Endothelial cell of umbilical vein (primary cell): ENCODE data around the gene LSM14B. TPM values are rescaled to one million over a fixed set of nuclear protein-coding genes. Genes with fewer than 3 reads are reported as not detected.
"Not testable (repeated sequence)": the region's sequence is repeated elsewhere in the genome, so short reads cannot be mapped to it uniquely, and the experiment has no call there.

ENCODE experiments used
- BruUV-seq: library from RNA; stranded (reverse); fragments of 400-500 nt; replicated peaks from 2 replicates; lab custom pipeline; 2021; lab: Mats Ljungman, UMichigan
- CTCF ChIA-PET: fragments of 300-600, 350-600 bp; sonication (Branson Sonifier 250); formaldehyde crosslinking; loops from one replicate; lab custom pipeline; 2021; ENCODE audit warnings: antibody characterized with exemption, inconsistent platforms; lab: Charles Lee
- POLR2A ChIA-PET: fragments of 300-600, 350-600 bp; sonication (Branson Sonifier 250); formaldehyde crosslinking; loops from one replicate; lab custom pipeline; 2021; ENCODE audit warnings: antibody characterized with exemption, inconsistent platforms; lab: Charles Lee
- DNase-seq: peaks from one replicate; pipeline ENCODE4 v3.0.0-alpha.2; 2011; ENCODE audit warnings: low read depth, low spot score
- FAIRE-seq: peaks from 2 replicates; lab custom pipeline; 2011; peaks lifted over from hg19 to GRCh38; lab: Jason Lieb, UNC
- H2AFZ ChIP-seq: 2 replicates; pipeline ENCODE4 v1.6.0; 2012; ENCODE audit warnings: low read depth, low read length, control low read depth, inconsistent platforms
- H3K27ac ChIP-seq: 2 replicates; pipeline ENCODE4 v1.5.1; 2011; ENCODE audit warnings: low read depth, mild to moderate bottlenecking, control low read depth, low read length, moderate library complexity; ENCODE audit not compliant: insufficient read depth
- H3K27me3 ChIP-seq, 2 experiments: 2 replicates each; pipeline versions ENCODE4 v1.6.0 to v1.6.1; 2011; ENCODE audit warnings: low read length in 2 of 2, mixed read lengths in 1 of 2; ENCODE audit not compliant: control insufficient read depth in 2 of 2, insufficient read depth in 2 of 2
- H3K36me3 ChIP-seq, 2 experiments: 2 replicates in 1 of 2; 3 replicates in 1 of 2; pipeline ENCODE4 v1.5.1; 2011; ENCODE audit warnings: low read length in 2 of 2, mild to moderate bottlenecking in 1 of 2, moderate library complexity in 1 of 2; ENCODE audit not compliant: control insufficient read depth in 2 of 2, insufficient read depth in 2 of 2; ENCODE audit errors: extremely low read depth in 1 of 2
- H3K4me1 ChIP-seq: 3 replicates; pipeline ENCODE4 v1.5.1; 2011; ENCODE audit warnings: mild to moderate bottlenecking, low read length; ENCODE audit not compliant: control insufficient read depth, insufficient read depth; ENCODE audit errors: extremely low read depth
- H3K4me2 ChIP-seq: 2 replicates; pipeline ENCODE4 v1.6.1; 2011; ENCODE audit warnings: low read length, control low read depth, mixed read lengths; ENCODE audit not compliant: insufficient read depth
- H3K4me3 ChIP-seq, 3 experiments: fragments of 200-600 bp in 1 of 3; sonication (generic), shearing (Covaris generic) in 1 of 3; replicated peaks in 1 of 3; 2 replicates each; pipeline ENCODE4 v1.5.1; 2011 to 2016; ENCODE audit warnings: control low read depth in 3 of 3, low read length in 3 of 3, mild to moderate bottlenecking in 2 of 3, inconsistent platforms in 1 of 3, low read depth in 1 of 3, moderate library complexity in 1 of 3; ENCODE audit not compliant: insufficient read depth in 1 of 3
- H3K79me2 ChIP-seq: 2 replicates; pipeline ENCODE4 v1.6.0; 2012; ENCODE audit warnings: low read length, inconsistent platforms; ENCODE audit not compliant: control insufficient read depth, insufficient read depth
- H3K9ac ChIP-seq: replicated peaks from 2 replicates; pipeline ENCODE3; 2011; ENCODE audit warnings: low read length, control low read depth; ENCODE audit not compliant: insufficient read depth; ENCODE audit errors: extremely low read depth
- H3K9me1 ChIP-seq: replicated peaks from 3 replicates; pipeline ENCODE4 v1.6.0; 2011; ENCODE audit warnings: mild to moderate bottlenecking, low read length; ENCODE audit not compliant: control insufficient read depth, insufficient read depth; ENCODE audit errors: extremely low read depth
- H3K9me3 ChIP-seq: replicated peaks from 2 replicates; pipeline ENCODE4 v1.5.1; 2012; ENCODE audit warnings: low read length, inconsistent platforms; ENCODE audit not compliant: control insufficient read depth, insufficient read depth
- H4K20me1 ChIP-seq: replicated peaks from 2 replicates; pipeline ENCODE3; 2011; ENCODE audit warnings: mild to moderate bottlenecking, low read length; ENCODE audit not compliant: control insufficient read depth, insufficient read depth; ENCODE audit errors: extremely low read depth
- CTCF ChIP-seq, 2 donors: IDR thresholded peaks; 1 replicate in 1 of 2; 2 replicates in 1 of 2; pipeline ENCODE4 v1.5.1; 2011; ENCODE audit warnings: low read length in 2 of 2, mild to moderate bottlenecking in 2 of 2, moderate library complexity in 2 of 2, control low read depth in 1 of 2, inconsistent platforms in 1 of 2, low read depth in 1 of 2; ENCODE audit not compliant: insufficient read depth in 1 of 2; ENCODE audit errors: extremely low read depth in 1 of 2
- EZH2 ChIP-seq: IDR thresholded peaks from 2 replicates; pipeline ENCODE4 v1.6.1; 2012; ENCODE audit warnings: borderline replicate concordance, low read depth, mild to moderate bottlenecking, moderate library complexity, low read length, inconsistent platforms; ENCODE audit not compliant: severe bottlenecking
- FOS ChIP-seq: IDR thresholded peaks from 2 replicates; pipeline ENCODE4 v1.6.1; 2011; ENCODE audit warnings: mild to moderate bottlenecking, low read length, moderate library complexity, borderline replicate concordance; ENCODE audit not compliant: insufficient read depth
- GATA2 ChIP-seq: IDR thresholded peaks from 2 replicates; pipeline ENCODE4 v1.7.0; 2011; ENCODE audit warnings: low read depth, mild to moderate bottlenecking, moderate library complexity, mixed read lengths, low read length; ENCODE audit not compliant: insufficient read length, insufficient read depth
- JUN ChIP-seq: IDR thresholded peaks from 2 replicates; pipeline ENCODE4 v1.6.1; 2011; ENCODE audit warnings: borderline replicate concordance, low read depth; ENCODE audit not compliant: insufficient read length, insufficient read depth
- MAX ChIP-seq: IDR thresholded peaks from 2 replicates; pipeline ENCODE4 v1.6.1; 2011; ENCODE audit not compliant: insufficient read depth, insufficient read length
- MYC ChIP-seq: IDR thresholded peaks from one replicate; pipeline ENCODE4 v1.6.1; 2011; ENCODE audit warnings: mild to moderate bottlenecking, low read depth, low read length
- POLR2A ChIP-seq: IDR thresholded peaks from 2 replicates; pipeline ENCODE4 v1.6.1; 2012; ENCODE audit warnings: low read depth, mild to moderate bottlenecking, control low read depth, low read length
- POLR2AphosphoS5 ChIP-seq: IDR thresholded peaks from 2 replicates; pipeline ENCODE4 v1.6.1; 2012; ENCODE audit warnings: low read depth, mild to moderate bottlenecking, control low read depth, low read length, moderate library complexity; ENCODE audit not compliant: insufficient read depth
- dilution Hi-C: fragments of 300-500 bp; cut with MboI; formaldehyde crosslinking; loops from one replicate; pipeline ENCODE4 v1.15.0; 2019; ENCODE audit warnings: low sequenced_read_pairs; ENCODE audit not compliant: extremely low pct_ligation_motif_present
- intact Hi-C: fragments of 100-400 bp; cut with micrococcal nuclease; formaldehyde crosslinking; loops from one replicate; pipeline ENCODE4 v1.10.0; 2022
- polyA plus RNA-seq, 4 experiments: library from polyadenylated mRNA; depleted of rRNA in 3 of 4; stranded (reverse) in 3 of 4; unstranded in 1 of 4; fragments of >200 nt; gene quantifications; 2 replicates each; pipeline versions ENCODE4 v1.2.1 to v1.2.3, GENCODE V29; 2011 to 2012; ENCODE audit warnings: missing spikeins in 1 of 4
- total RNA-seq: library from RNA; stranded (reverse); gene quantifications from 2 replicates; pipeline ENCODE4 v1.2.3, GENCODE V29; 2021

LSM14B gene
- total and polyA plus RNA-seq, 2 donors (not counting 3 experiments of a cell fraction or from before 2014, with no cell fraction given) = 32.5 to 34.0 TPM

GRCh38 chr20:62114894-62115293, 7.4 kb upstream of the LSM14B start:
- CTCF ChIA-PET = interaction anchor here (1.5 kb wide), 1 partner anchor 104 kb away, joined by 4 read pairs; no protein-coding TSS in a partner anchor
- H3K9me1 ChIP-seq = no peaks in the 10 kb centered on the region
- no peaks in the 10 kb centered on the region for H3K79me2 ChIP-seq
- no peaks in the 10 kb centered on the region for H3K36me3 ChIP-seq
- H3K27me3 ChIP-seq = peaks cover 7 to 17% of the 10 kb centered on the region in 2 experiments
- no peak for FAIRE-seq
- H3K27ac ChIP-seq = no peak overlapping the region
- BruUV-seq = no TSS peak
- H4K20me1 ChIP-seq = no peaks in the 10 kb centered on the region
- no peak overlapping the region for H2AFZ ChIP-seq
- POLR2A ChIA-PET = no interaction called here
- no peak overlapping the region for H3K9ac ChIP-seq
- TF ChIP-seq POLR2AphosphoS5 = no peak
- TF ChIP-seq EZH2 = no peak
- TF ChIP-seq GATA2 = no peak
- no peak for TF ChIP-seq FOS
- no peak for TF ChIP-seq POLR2A
- TF ChIP-seq MYC = no peak
- no peak for TF ChIP-seq JUN
- no peak for TF ChIP-seq MAX
- no peak for TF ChIP-seq CTCF (IDR thresholded peaks at IDR 0.05; ENCODE audit: extremely low read depth in 1 of 2, insufficient read depth in 1 of 2, low read depth in 1 of 2, low read length in 2 of 2)
- dilution Hi-C loops = no loop called here
- intact Hi-C loops = no loop called here
- H3K4me2 ChIP-seq = no peak overlapping the region
- no peak overlapping the region for H3K4me3 ChIP-seq
- peaks cover 2% of the 10 kb centered on the region for H3K9me3 ChIP-seq
- no peaks in the 10 kb centered on the region for H3K4me1 ChIP-seq
- no peak for DNase-seq

GRCh38 chr20:62115800-62116407, 6.4 kb upstream of the LSM14B start:
- DNase-seq, H3K79me2 ChIP-seq, H3K27ac ChIP-seq, H3K9me1 ChIP-seq, H3K4me2 ChIP-seq, CTCF ChIA-PET, H3K4me3 ChIP-seq, H3K36me3 ChIP-seq, H3K4me1 ChIP-seq, H3K9me3 ChIP-seq, POLR2A ChIA-PET, dilution Hi-C loops, H2AFZ ChIP-seq, intact Hi-C loops, H3K9ac ChIP-seq, H4K20me1 ChIP-seq, BruUV-seq, FAIRE-seq: not testable (repeated sequence)
- H3K27me3 ChIP-seq = peaks cover 9 to 17% of the 10 kb centered on the region in 2 experiments
